WERI-Rb-1 (cell line): ENCODE results near the gene SCFD2.

Experiments
- DNase-seq: peaks from one replicate; pipeline ENCODE4 v3.0.0-alpha.2; 2020
- H3K27ac ChIP-seq: fragments of 250-450 bp; sonication (Bioruptor Pico); 2 replicates; pipeline ENCODE4 v1.5.1; 2020; ENCODE audit warnings: mild to moderate bottlenecking, moderate library complexity
- H3K27me3 ChIP-seq: fragments of 250-450 bp; sonication (Bioruptor Pico); 2 replicates; pipeline ENCODE4 v1.5.1; 2021; ENCODE audit warnings: mild to moderate bottlenecking, low read depth, moderate library complexity; ENCODE audit not compliant: insufficient read depth, severe bottlenecking
- H3K36me3 ChIP-seq: fragments of 250-450 bp; sonication (Bioruptor Pico); 2 replicates; pipeline ENCODE4 v1.5.1; 2020; ENCODE audit warnings: mild to moderate bottlenecking, moderate library complexity
- H3K4me3 ChIP-seq: 2 replicates; pipeline ENCODE4 v1.5.1; 2011; ENCODE audit warnings: low read depth, mild to moderate bottlenecking, control low read depth, low read length
- H3K9me3 ChIP-seq: fragments of 250-450 bp; sonication (Bioruptor Pico); 2 replicates; pipeline ENCODE4 v1.5.1; 2021; ENCODE audit warnings: mild to moderate bottlenecking, moderate library complexity; ENCODE audit not compliant: severe bottlenecking
- TF ChIP-seq, protein P1 (sequence below): IDR thresholded peaks from 2 replicates; pipeline ENCODE4 v1.5.1; 2011; ENCODE audit warnings: low read depth, mild to moderate bottlenecking, control low read depth, inconsistent platforms, low read length

SCFD2 gene

DNA sequence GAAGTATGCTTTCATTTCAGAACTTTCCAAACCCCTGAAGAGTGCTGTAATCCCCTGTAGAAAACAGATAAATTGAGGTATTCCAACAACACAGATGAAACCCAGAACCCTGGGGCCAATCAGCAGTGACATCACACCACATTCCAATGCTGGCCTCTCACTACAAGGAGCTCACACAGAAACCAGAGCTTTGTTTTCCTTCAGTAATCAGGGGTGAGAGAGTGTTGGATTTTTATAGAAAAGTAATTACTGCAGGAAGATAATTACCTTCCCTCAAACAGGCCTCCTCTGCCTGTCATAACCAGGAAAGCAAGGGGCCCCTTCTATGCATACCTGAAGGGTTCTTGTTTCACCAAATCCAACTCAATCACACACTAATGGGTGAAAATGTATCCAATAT is 246.2 kb downstream of the SCFD2 start:
- Histone ChIP-seq H3K36me3 (no peaks in the 10 kb centered on the region), H3K9me3 (no peaks in the 10 kb centered on the region), H3K4me3 (no peak overlapping the region), H3K27me3 (no peaks in the 10 kb centered on the region), H3K27ac (no peak overlapping the region)
- DNase-seq = no peak
- TF ChIP-seq, protein P1, sequence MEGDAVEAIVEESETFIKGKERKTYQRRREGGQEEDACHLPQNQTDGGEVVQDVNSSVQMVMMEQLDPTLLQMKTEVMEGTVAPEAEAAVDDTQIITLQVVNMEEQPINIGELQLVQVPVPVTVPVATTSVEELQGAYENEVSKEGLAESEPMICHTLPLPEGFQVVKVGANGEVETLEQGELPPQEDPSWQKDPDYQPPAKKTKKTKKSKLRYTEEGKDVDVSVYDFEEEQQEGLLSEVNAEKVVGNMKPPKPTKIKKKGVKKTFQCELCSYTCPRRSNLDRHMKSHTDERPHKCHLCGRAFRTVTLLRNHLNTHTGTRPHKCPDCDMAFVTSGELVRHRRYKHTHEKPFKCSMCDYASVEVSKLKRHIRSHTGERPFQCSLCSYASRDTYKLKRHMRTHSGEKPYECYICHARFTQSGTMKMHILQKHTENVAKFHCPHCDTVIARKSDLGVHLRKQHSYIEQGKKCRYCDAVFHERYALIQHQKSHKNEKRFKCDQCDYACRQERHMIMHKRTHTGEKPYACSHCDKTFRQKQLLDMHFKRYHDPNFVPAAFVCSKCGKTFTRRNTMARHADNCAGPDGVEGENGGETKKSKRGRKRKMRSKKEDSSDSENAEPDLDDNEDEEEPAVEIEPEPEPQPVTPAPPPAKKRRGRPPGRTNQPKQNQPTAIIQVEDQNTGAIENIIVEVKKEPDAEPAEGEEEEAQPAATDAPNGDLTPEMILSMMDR = no peak

DNA sequence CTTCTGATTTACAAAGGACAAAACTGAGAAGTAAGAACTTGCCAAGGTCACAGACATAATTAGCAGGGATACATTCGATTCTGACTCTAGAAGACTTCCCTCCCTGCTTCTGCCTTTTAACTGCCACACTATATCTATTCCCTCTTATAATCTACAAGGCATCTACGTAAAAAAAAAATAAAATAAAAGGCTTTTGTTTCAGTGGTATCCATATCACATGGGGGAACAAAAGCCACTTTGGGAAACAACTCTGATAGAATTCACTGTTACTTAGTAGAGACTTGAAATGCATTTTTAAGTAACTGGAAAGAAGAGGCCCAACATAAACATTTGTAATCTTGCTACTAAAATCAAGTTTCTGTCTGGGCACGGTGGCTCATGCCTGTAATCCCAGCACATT is 247.2 kb downstream of the SCFD2 start:
- Histone ChIP-seq H3K27ac (no peak overlapping the region), H3K27me3 (no peaks in the 10 kb centered on the region), H3K36me3 (no peaks in the 10 kb centered on the region), H3K9me3 (no peaks in the 10 kb centered on the region), H3K4me3 (no peak overlapping the region)
- no peak for DNase-seq
- TF ChIP-seq, protein P1 = no peak

DNA sequence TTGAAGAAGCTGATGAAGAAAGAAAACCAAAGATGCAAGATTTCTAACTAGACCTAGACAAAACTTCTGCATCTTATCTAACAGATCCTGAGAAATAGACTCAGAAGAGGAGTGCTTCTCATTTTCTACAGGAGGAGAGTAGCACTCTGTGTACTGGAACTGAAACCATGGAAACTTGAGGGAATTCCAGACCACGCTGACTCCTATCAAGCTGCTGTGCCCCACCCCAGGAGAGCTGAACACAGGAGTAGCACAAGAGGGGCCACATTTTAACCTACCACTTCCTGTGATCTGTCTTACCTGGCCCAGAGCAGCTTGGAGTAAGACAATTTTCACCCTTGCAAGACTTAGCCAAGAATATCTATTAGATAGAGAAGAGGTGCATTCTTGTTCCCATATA is 248.9 kb downstream of the SCFD2 start:
- Histone ChIP-seq H3K9me3 (no peaks in the 10 kb centered on the region), H3K4me3 (no peak overlapping the region)
- DNase-seq = no peak

DNA sequence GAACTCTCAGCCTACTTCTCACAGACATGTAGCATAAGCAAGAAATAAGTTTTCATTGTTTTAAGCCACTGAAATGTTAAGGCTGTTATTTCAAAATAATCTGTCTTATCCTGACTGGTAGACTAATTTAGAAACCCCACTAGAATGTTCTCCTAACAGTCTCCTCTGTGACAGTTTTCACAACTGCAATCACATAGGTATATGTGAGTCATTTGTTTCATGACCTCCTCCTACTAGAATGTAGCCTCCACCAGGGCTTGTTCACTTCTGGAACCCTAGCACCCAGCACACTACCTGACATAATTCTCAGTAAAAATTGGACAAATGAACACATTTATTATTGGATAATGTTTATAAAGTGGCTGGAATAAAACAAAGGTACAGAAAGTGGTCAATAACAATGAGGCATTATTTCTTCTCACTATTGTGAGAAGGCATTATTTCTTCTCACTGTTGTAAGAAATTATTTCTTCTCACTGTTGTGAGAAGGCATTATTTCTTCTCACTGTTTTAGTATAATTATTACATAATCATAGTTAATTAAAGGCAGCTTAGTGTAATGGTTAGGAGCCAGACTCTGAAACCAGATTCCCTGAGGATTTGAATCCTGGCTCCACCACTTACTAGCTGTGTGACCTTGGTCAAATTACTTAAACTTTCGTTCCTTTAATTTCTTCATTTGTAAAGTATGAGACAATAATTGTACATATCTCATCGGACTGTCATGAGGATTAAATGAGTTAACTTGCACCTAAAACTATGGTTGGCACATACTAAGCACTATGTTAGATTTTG is 252.2 kb downstream of the SCFD2 start:
- Histone ChIP-seq H3K27ac (no peak overlapping the region), H3K36me3 (no peaks in the 10 kb centered on the region), H3K4me3 (no peak overlapping the region), H3K27me3 (no peaks in the 10 kb centered on the region), H3K9me3 (no peaks in the 10 kb centered on the region)
- DNase-seq = no peak
- TF ChIP-seq, protein P1 = no peak

More for the DNA sequence above, 248.9 kb downstream of the SCFD2 start:
- H3K27ac ChIP-seq = no peak overlapping the region
- no peaks in the 10 kb centered on the region for H3K27me3 ChIP-seq
- TF ChIP-seq, protein P1 = no peak
- no peaks in the 10 kb centered on the region for H3K36me3 ChIP-seq

DNA sequence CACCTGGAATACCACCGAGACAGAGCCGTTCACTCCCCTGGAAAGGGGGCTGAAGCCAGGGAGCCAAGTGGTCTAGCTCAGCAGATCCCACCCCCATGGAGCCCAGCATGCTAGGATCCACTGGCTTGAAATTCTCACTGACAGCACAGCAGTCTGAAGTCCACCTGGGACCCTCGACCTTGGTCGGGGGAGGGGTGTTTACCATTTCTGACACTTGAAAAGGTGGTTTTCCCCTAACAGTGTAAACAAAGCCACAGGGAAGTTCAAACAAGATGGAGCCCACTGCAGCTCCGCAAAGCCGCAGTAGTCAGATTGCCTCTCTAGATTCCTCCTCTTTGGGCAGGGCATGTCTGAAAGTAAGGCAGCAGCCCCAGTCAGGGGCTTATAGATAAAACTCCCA is 260.5 kb downstream of the SCFD2 start:
- Histone ChIP-seq H3K36me3 (no peaks in the 10 kb centered on the region), H3K27me3 (no peaks in the 10 kb centered on the region), H3K9me3 (no peaks in the 10 kb centered on the region), H3K4me3 (no peak overlapping the region), H3K27ac (no peak overlapping the region)
- no peak for DNase-seq
- TF ChIP-seq, protein P1 = no peak

DNA sequence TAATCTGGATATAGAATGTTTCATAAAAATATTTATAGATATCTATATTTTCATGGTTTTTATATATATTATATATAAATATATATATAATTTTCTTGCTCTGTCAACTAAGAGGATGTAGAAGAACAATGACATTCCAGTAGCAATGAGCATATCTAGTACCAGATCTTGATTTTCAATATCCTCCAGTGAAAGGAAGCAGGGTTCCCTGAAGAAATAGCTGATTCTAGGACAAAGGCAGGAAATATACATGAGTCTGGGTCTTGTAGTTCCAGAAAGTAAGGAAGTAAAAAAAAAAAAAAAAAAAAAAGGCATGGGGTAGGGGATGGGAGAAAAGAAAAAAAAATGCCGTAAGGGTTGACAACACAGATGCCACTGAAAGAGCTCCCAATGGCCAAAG is 262.4 kb downstream of the SCFD2 start:
- TF ChIP-seq, protein P1 = no peak
- H3K27me3 ChIP-seq = no peaks in the 10 kb centered on the region
- H3K36me3 ChIP-seq = no peaks in the 10 kb centered on the region
- no peak for DNase-seq
- H3K27ac ChIP-seq = no peak overlapping the region
- no peaks in the 10 kb centered on the region for H3K9me3 ChIP-seq
- H3K4me3 ChIP-seq = no peak overlapping the region
